Upper lobe of right lung (tissue), 1 donor: Measurements from ENCODE around the gene FILIP1. TPM values are rescaled to one million over a fixed set of nuclear protein-coding genes. Genes with fewer than 3 reads are reported as not detected.

Source experiments
- ATAC-seq: fragments of 200-7000 bp; cut with Tn5 transposase; one replicate; pipeline ENCODE4 v1.9.1; 2020; ENCODE audit warnings: mild to moderate bottlenecking, moderate library complexity
- DNase-seq: peaks from one replicate; pipeline ENCODE4 v3.0.0-alpha.2; 2020
- H3K27ac ChIP-seq: fragments of 200-600 bp; one replicate; pipeline ENCODE4 v1.8.0; 2022
- H3K27me3 ChIP-seq: fragments of 200-600 bp; one replicate; pipeline ENCODE4 v1.8.0; 2022; ENCODE audit warnings: mild to moderate bottlenecking
- H3K36me3 ChIP-seq: fragments of 200-600 bp; one replicate; pipeline ENCODE4 v1.8.0; 2022
- H3K4me1 ChIP-seq: fragments of 200-600 bp; one replicate; pipeline ENCODE4 v1.8.0; 2022
- H3K4me3 ChIP-seq: fragments of 200-600 bp; one replicate; pipeline ENCODE4 v1.8.0; 2022; ENCODE audit warnings: mild to moderate bottlenecking
- H3K9me3 ChIP-seq: fragments of 200-600 bp; one replicate; pipeline ENCODE4 v1.8.0; 2022
- intact Hi-C: fragments of 100-400 bp; cut with DNase I; formaldehyde crosslinking; loops from one replicate; pipeline ENCODE4 v1.11.0; 2022
- total RNA-seq: library from RNA; stranded (reverse); fragmentation: NEBNext Ultra II Directional; extraction: Animal tissue kit (Norgen Biotek cat#: 25700); gene quantifications from one replicate; pipeline ENCODE4 v1.2.1, GENCODE V29; 2021
- TF ChIP-seq, protein P1 (sequence below): fragments of 200-600 bp; IDR thresholded peaks from one replicate; pipeline ENCODE4 v1.8.0; 2022; ENCODE audit warnings: antibody characterized with exemption
- donor health status: DM: no; HTN: yes; CAD: no; lungs with severe emphysema.

The FILIP1 gene
- total RNA-seq, 1 donor from 2014 or later, result 21.6 TPM

DNA sequence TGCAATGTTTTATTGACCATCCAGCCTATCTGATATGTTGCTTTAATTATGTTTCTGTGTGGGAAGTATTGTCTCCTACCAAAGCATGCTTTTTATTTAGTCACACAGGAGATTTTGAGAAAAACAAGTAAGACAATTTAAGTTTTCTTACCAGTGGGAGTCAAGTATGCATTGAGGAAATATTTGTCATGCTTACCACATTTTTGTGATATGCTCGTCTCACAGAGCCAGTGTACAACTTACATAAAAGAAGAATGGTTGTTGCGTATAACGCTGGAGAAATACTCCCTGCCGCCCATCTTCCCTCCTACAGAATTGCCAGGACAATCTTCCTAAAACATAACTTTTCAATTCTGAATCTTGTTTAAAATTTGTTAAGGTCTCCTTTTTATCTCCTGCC, 37.1 kb upstream of the FILIP1 start:
- no peak overlapping the region for H3K27ac ChIP-seq
- no peaks in the 10 kb centered on the region for H3K36me3 ChIP-seq
- TF ChIP-seq, protein P1, sequence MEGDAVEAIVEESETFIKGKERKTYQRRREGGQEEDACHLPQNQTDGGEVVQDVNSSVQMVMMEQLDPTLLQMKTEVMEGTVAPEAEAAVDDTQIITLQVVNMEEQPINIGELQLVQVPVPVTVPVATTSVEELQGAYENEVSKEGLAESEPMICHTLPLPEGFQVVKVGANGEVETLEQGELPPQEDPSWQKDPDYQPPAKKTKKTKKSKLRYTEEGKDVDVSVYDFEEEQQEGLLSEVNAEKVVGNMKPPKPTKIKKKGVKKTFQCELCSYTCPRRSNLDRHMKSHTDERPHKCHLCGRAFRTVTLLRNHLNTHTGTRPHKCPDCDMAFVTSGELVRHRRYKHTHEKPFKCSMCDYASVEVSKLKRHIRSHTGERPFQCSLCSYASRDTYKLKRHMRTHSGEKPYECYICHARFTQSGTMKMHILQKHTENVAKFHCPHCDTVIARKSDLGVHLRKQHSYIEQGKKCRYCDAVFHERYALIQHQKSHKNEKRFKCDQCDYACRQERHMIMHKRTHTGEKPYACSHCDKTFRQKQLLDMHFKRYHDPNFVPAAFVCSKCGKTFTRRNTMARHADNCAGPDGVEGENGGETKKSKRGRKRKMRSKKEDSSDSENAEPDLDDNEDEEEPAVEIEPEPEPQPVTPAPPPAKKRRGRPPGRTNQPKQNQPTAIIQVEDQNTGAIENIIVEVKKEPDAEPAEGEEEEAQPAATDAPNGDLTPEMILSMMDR, result no peak
- H3K4me1 ChIP-seq, result peaks cover 13% of the 10 kb centered on the region
- H3K27me3 ChIP-seq, result no peaks in the 10 kb centered on the region
- no peak for DNase-seq
- no peak for ATAC-seq
- H3K9me3 ChIP-seq, result no peaks in the 10 kb centered on the region
- no peak overlapping the region for H3K4me3 ChIP-seq
- intact Hi-C loops, result no loop called here

DNA sequence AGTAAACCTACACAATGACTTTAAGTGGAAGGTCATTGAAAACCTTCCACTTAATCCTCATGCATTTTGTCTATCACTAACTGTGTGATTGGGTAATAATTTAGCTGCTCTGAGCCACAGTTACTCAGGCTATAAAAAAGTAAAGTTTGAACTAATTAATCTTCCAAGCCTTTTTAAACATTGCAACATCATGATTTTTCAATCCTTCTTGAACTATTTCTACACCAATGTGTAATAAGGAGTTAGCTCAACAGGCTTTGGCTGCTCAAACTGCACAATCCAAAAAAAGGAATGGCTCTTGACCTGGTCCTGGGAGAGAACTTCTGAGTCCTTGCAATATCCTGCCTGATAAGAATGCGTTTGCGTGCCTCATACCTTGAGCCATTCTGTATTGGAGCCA, 34.8 kb upstream of the FILIP1 start:
- Histone ChIP-seq H3K9me3 (no peaks in the 10 kb centered on the region), H3K4me3 (no peak overlapping the region), H3K36me3 (no peaks in the 10 kb centered on the region), H3K4me1 (peaks cover 23% of the 10 kb centered on the region), H3K27me3 (no peaks in the 10 kb centered on the region), H3K27ac (peak overlapping the region; percentile 44)
- intact Hi-C loops, result loop anchor here (10.0 kb wide), 1 partner anchor 264 kb away; no protein-coding TSS in a partner anchor
- ATAC-seq (peak; percentile 90), DNase-seq (no peak)
- TF ChIP-seq, protein P1, result no peak

DNA sequence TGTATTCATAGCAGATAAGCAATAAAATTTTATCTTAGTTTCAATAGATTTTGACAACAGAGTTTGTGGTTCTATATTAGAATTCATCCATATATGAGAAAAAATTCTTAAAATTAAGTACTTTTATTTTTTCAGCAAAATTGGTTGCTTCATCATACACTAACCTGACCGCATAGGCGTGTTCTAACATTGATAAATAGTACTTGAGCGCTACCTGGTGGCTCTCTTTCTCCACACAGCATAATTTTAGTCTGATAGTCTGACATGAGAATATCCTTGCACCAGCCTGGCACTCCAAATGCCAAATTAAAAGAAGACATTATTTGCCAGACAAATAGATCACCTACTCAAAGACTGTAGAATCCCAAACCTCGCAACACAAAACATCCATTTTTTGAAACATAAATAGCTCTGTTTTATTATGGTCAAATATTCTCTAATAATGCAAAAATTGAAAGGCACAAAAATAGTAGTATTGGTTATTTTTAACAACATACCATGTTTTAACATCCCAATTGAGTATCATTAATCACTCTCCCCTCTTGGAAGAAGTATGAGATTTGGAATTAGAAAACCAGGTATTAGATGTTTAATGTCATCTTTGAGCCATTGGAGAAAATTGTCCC, 33.0 kb upstream of the FILIP1 start:
- H3K9me3 ChIP-seq, result no peaks in the 10 kb centered on the region
- H3K36me3 ChIP-seq, result no peaks in the 10 kb centered on the region
- intact Hi-C loops, result loop anchor here (10.0 kb wide), 1 partner anchor 262 kb away; no protein-coding TSS in a partner anchor
- peaks cover 23% of the 10 kb centered on the region for H3K4me1 ChIP-seq
- DNase-seq (no peak), ATAC-seq (peak; percentile 89)
- no peaks in the 10 kb centered on the region for H3K27me3 ChIP-seq
- H3K27ac ChIP-seq, result no peak overlapping the region
- H3K4me3 ChIP-seq, result no peak overlapping the region
- TF ChIP-seq, protein P1, result peak; percentile 69

DNA sequence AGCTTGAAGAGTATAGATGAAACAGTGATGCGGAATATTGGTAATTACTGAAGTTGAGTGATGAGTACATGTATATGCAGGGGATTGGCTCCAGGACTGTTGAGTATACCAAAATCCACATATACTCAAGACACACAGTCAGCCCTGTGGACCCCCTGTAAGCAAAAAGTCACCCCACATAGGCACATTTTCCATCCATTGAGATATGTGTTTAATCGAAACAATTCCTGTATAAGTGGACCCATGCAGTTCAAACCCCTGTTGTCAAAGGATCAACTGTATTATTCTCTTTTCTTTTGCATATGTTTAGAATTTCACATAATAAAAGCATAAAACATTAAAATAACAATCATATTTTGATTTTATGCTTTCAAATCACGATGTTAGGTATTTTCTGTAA, 32.1 kb upstream of the FILIP1 start:
- H3K4me1 ChIP-seq, result peaks cover 23% of the 10 kb centered on the region
- no peaks in the 10 kb centered on the region for H3K27me3 ChIP-seq
- H3K4me3 ChIP-seq, result no peak overlapping the region
- ATAC-seq, result no peak
- H3K36me3 ChIP-seq, result no peaks in the 10 kb centered on the region
- TF ChIP-seq, protein P1, result no peak
- no peak for DNase-seq
- no peak overlapping the region for H3K27ac ChIP-seq
- intact Hi-C loops, result loop anchor here (10.0 kb wide), 1 partner anchor 261 kb away; no protein-coding TSS in a partner anchor
- no peaks in the 10 kb centered on the region for H3K9me3 ChIP-seq

DNA sequence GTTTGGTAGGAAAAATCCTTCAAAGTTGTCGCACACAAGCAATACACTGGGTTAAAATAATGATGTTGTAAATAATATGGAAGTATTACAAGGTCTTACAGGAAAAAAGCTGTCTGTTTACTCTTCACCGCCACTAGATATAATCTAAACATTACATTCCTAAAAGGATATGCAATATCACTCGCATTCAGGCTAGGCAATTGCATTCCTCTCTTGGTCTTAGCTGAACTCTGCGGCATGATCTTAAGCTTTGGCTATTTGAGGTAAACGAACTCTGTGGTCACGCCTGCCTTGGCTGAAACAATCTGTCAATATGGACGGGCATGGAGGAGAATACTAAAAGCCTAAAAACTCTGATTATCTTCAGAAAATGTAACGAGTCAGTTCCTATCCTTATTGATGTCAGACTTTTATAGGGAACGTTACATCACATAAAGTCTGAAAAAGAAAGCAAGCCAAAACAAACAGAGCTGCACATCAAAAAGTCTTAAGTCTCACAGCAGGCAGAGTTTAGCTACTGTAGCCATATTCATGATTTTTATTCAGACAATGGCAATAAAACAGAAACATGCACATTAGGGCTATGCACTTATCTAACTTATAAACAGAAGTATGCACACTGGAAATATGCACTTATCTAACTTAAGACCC, 30.8 kb upstream of the FILIP1 start:
- Histone ChIP-seq H3K4me1 (peaks cover 23% of the 10 kb centered on the region), H3K4me3 (peak overlapping the region; percentile 9), H3K9me3 (no peaks in the 10 kb centered on the region), H3K36me3 (no peaks in the 10 kb centered on the region), H3K27ac (peak overlapping the region; percentile 38), H3K27me3 (no peaks in the 10 kb centered on the region)
- ATAC-seq (peak; percentile 70), DNase-seq (no peak)
- TF ChIP-seq, protein P1, result no peak
- intact Hi-C loops, result loop anchor here (10.0 kb wide), 1 partner anchor 260 kb away; no protein-coding TSS in a partner anchor
